ENCODE measurements around the gene CCDC8. TPM values are rescaled to one million over a fixed set of nuclear protein-coding genes. Genes with fewer than 3 reads are reported as not detected.

Gene CCDC8, protein sequence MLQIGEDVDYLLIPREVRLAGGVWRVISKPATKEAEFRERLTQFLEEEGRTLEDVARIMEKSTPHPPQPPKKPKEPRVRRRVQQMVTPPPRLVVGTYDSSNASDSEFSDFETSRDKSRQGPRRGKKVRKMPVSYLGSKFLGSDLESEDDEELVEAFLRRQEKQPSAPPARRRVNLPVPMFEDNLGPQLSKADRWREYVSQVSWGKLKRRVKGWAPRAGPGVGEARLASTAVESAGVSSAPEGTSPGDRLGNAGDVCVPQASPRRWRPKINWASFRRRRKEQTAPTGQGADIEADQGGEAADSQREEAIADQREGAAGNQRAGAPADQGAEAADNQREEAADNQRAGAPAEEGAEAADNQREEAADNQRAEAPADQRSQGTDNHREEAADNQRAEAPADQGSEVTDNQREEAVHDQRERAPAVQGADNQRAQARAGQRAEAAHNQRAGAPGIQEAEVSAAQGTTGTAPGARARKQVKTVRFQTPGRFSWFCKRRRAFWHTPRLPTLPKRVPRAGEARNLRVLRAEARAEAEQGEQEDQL
- total RNA-seq = 10 to 100 TPM in 1 of 4 donors, 1 to 10 TPM in 3; 4.3 to 10.1 (median 7.6) TPM

- peak; percentile 84 for ATAC-seq
- 4 to 80% methylated on average over 1 to 18 of the region's 46 CpGs for WGBS, 2 donors (ENCODE audit: low coverage in 1 of 2)
- Histone ChIP-seq H3K36me3 (no peaks in the 10 kb centered on the region), H3K27me3 (peaks cover 76% of the 10 kb centered on the region), H3K4me3 (peak within 1 kb of the TSS; percentile 1 to 57), H3K9me3 (no peaks in the 10 kb centered on the region), H3K4me1 (peaks cover 0 to 72% (median 18%) of the 10 kb centered on the region in 3 donors), H3K27ac (peak within 1 kb of the TSS in 3 of 4 donors; percentile 65 to 78 (median 73))
- TF ChIP-seq, protein P1, sequence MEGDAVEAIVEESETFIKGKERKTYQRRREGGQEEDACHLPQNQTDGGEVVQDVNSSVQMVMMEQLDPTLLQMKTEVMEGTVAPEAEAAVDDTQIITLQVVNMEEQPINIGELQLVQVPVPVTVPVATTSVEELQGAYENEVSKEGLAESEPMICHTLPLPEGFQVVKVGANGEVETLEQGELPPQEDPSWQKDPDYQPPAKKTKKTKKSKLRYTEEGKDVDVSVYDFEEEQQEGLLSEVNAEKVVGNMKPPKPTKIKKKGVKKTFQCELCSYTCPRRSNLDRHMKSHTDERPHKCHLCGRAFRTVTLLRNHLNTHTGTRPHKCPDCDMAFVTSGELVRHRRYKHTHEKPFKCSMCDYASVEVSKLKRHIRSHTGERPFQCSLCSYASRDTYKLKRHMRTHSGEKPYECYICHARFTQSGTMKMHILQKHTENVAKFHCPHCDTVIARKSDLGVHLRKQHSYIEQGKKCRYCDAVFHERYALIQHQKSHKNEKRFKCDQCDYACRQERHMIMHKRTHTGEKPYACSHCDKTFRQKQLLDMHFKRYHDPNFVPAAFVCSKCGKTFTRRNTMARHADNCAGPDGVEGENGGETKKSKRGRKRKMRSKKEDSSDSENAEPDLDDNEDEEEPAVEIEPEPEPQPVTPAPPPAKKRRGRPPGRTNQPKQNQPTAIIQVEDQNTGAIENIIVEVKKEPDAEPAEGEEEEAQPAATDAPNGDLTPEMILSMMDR (IDR thresholded peaks at IDR 0.05) = no peak
- TF ChIP-seq POLR2A (IDR thresholded peaks at IDR 0.05) (peak; percentile 48 to 51), POLR2AphosphoS5 (IDR thresholded peaks at IDR 0.05) (no peak)
Measured at GRCh38 chr19:46413262-46414031, at the start of gene CCDC8. Gene CCDC8, minus strand, starts transcription at chr19:46413564. Its CDS starts 754 bp downstream, at chr19:46412810.

DNA sequence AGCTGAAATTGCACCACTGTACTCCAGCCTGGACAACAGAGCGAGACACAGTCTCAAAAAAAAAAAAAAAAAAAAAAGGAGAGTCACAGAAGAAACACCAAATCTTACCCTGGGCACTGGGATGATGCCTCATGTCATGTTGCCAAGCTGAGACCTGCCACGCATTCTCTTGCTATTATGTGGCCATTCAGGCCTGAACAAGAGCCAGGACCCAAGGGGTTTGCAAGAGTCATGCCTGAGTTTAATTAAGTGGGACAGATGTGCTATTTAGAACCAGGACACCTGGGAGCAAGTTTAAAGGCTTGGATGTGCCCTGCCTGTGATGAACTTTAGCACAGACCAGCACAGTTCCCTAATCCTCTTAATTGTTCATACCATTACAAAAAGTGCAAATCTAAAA, 48.2 kb upstream of the CCDC8 start:
- Histone ChIP-seq H3K4me3 (no peak overlapping the region), H3K4me1 (no peaks in the 10 kb centered on the region), H3K36me3 (no peaks in the 10 kb centered on the region), H3K27me3 (peaks cover 7% of the 10 kb centered on the region), H3K9me3 (no peaks in the 10 kb centered on the region), H3K27ac (no peak overlapping the region)
- WGBS, 2 donors (ENCODE audit: low coverage in 1 of 2) = 73% methylated on average over 2 of the region's 2 CpGs; no CpG with 5 or more reads in 1 of the 2 donors
- no peak for TF ChIP-seq EP300 (IDR thresholded peaks at IDR 0.05)
- no peak for TF ChIP-seq POLR2AphosphoS5 (IDR thresholded peaks at IDR 0.05)
- TF ChIP-seq, protein P1 (IDR thresholded peaks at IDR 0.05) = no peak
- TF ChIP-seq POLR2A (IDR thresholded peaks at IDR 0.05) = no peak
- ATAC-seq = no peak

DNA sequence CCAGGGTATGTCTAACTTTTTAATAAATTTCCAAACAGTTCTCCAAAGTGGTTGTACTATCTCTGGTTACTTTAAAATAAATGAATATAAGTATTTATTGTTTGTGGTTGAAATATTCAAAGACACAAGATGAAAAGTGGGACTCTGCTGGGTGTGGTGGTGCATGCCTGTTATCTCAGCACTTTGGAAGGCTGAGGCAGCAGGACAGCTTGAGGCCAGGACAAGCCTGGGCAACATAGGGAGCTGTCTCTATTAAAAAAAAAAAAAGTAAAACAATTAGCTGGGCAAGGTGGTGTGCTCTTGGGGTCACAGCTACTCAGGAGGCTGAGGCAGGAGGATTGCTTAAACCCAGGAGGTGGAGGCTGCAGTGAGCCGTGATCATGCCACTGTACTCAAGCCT, 47.6 kb upstream of the CCDC8 start:
- 100% methylated on average over 1 of the region's 1 CpG; no CpG with 5 or more reads in 1 of the 2 donors for WGBS, 2 donors (ENCODE audit: low coverage in 1 of 2)
- Histone ChIP-seq H3K27ac (no peak overlapping the region), H3K36me3 (no peaks in the 10 kb centered on the region), H3K4me3 (no peak overlapping the region), H3K4me1 (no peaks in the 10 kb centered on the region), H3K27me3 (peaks cover 7% of the 10 kb centered on the region), H3K9me3 (no peaks in the 10 kb centered on the region)
- no peak for ATAC-seq
- TF ChIP-seq EP300 (IDR thresholded peaks at IDR 0.05) (no peak), POLR2A (IDR thresholded peaks at IDR 0.05) (no peak), POLR2AphosphoS5 (IDR thresholded peaks at IDR 0.05) (no peak)
- TF ChIP-seq, protein P1 (IDR thresholded peaks at IDR 0.05) = no peak

- H3K4me3 ChIP-seq = no peak overlapping the region
- H3K4me1 ChIP-seq = no peaks in the 10 kb centered on the region
- H3K27ac ChIP-seq = no peak overlapping the region
- no peaks in the 10 kb centered on the region for H3K36me3 ChIP-seq
- peaks cover 7% of the 10 kb centered on the region for H3K27me3 ChIP-seq
- no peak for ATAC-seq
- no peak for TF ChIP-seq EP300 (IDR thresholded peaks at IDR 0.05)
- no peak for TF ChIP-seq POLR2A (IDR thresholded peaks at IDR 0.05)
- no peak for TF ChIP-seq POLR2AphosphoS5 (IDR thresholded peaks at IDR 0.05)
- TF ChIP-seq, protein P1 (IDR thresholded peaks at IDR 0.05) = no peak
- H3K9me3 ChIP-seq = no peaks in the 10 kb centered on the region
- 72 to 87% methylated on average over 2 of the region's 2 CpGs for WGBS, 2 donors (ENCODE audit: low coverage in 1 of 2)
Measured at GRCh38 chr19:46460055-46460454, 46.7 kb upstream of the CCDC8 start.
